Ishikawa (cell line): ENCODE data around the gene ABAT.

Experiments used
- CEBPB ChIP-seq: IDR thresholded peaks from 2 replicates; pipeline ENCODE4 v1.6.1; 2012
- CREB1 ChIP-seq: IDR thresholded peaks from 2 replicates; pipeline ENCODE4 v1.6.1; 2012; ENCODE audit warnings: low read depth
- EGR1 ChIP-seq: IDR thresholded peaks from 2 replicates; pipeline ENCODE4 v1.6.1; 2012
- EP300 ChIP-seq: IDR thresholded peaks from 2 replicates; pipeline ENCODE4 v1.6.1; 2012; ENCODE audit warnings: borderline replicate concordance
- FOXM1 ChIP-seq: IDR thresholded peaks from 2 replicates; pipeline ENCODE4 v1.6.1; 2012; ENCODE audit warnings: low read depth, borderline replicate concordance
- NFIC ChIP-seq: IDR thresholded peaks from 2 replicates; pipeline ENCODE4 v1.6.1; 2012
- RAD21 ChIP-seq: IDR thresholded peaks from 2 replicates; pipeline ENCODE4 v1.6.1; 2012; ENCODE audit warnings: low read depth
- REST ChIP-seq: IDR thresholded peaks from 2 replicates; pipeline ENCODE4 v1.6.1; 2012; ENCODE audit warnings: low read depth, mild to moderate bottlenecking
- TAF1 ChIP-seq: IDR thresholded peaks from 2 replicates; pipeline ENCODE4 v1.6.1; 2012; ENCODE audit warnings: low read depth, mild to moderate bottlenecking
- TCF12 ChIP-seq: IDR thresholded peaks from 2 replicates; pipeline ENCODE4 v1.6.1; 2012; ENCODE audit warnings: low read depth
- TEAD4 ChIP-seq: IDR thresholded peaks from 2 replicates; pipeline ENCODE4 v1.6.1; 2012
- YY1 ChIP-seq: IDR thresholded peaks from 2 replicates; pipeline ENCODE4 v1.6.1; 2012; ENCODE audit warnings: low read depth
- ZBTB7A ChIP-seq: IDR thresholded peaks from 2 replicates; pipeline ENCODE4 v1.6.1; 2012; ENCODE audit warnings: low read depth
- TF ChIP-seq, protein P1 (sequence below): IDR thresholded peaks from 2 replicates; pipeline ENCODE4 v1.6.1; 2012
- TF ChIP-seq, protein P2 (sequence below): IDR thresholded peaks from 2 replicates; pipeline ENCODE4 v1.6.1; 2012

ABAT gene

DNA sequence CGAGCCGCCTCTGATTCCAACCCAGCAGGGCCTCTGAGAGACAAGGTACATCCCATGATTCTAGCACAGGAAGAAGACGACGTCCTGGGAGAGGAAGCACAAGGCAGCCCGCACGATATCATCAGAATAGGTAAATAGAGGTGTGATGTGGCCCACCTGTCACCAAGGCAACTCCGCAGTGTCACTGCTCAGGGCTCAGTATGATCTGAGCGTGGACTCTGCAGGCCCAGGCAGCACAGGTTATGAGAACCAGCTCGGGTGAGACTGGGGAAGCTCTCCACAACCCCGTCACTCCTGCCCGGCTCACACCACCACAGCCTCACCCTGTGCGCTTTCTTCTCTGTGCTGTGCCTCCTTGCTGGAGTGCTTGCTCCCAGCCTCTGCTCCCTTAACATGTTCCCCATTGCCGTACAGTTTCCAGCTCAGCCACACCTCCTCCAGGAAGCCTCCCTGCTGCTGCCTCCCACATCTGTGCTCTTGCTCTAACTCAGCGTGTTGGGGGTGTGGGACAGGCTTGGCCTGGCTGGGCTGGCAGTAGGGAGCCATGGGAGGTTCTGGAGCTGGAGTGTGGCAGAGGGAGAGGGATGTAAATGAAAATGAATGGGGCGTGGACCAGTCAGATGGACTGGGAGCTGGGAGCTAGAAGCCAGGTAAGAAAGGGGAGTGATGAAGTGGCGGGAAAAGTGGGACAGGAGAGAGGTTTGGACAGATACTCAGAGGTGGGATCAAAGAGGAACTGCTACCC, 45.3 kb upstream of the ABAT start:
- TF ChIP-seq TEAD4 (no peak), CEBPB (no peak), NFIC (no peak), EP300 (no peak), RAD21 (no peak), EGR1 (no peak), TCF12 (no peak), YY1 (no peak), FOXM1 (no peak), ZBTB7A (no peak), TAF1 (no peak), CREB1 (no peak), REST (no peak)
- TF ChIP-seq, protein P1, sequence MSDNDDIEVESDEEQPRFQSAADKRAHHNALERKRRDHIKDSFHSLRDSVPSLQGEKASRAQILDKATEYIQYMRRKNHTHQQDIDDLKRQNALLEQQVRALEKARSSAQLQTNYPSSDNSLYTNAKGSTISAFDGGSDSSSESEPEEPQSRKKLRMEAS = no peak
- TF ChIP-seq, protein P2, sequence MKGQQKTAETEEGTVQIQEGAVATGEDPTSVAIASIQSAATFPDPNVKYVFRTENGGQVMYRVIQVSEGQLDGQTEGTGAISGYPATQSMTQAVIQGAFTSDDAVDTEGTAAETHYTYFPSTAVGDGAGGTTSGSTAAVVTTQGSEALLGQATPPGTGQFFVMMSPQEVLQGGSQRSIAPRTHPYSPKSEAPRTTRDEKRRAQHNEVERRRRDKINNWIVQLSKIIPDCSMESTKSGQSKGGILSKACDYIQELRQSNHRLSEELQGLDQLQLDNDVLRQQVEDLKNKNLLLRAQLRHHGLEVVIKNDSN = no peak

GRCh38 chr16:8630255-8630953, 44.0 kb upstream of the ABAT start:
- TF ChIP-seq CREB1 (no peak), RAD21 (no peak)

DNA sequence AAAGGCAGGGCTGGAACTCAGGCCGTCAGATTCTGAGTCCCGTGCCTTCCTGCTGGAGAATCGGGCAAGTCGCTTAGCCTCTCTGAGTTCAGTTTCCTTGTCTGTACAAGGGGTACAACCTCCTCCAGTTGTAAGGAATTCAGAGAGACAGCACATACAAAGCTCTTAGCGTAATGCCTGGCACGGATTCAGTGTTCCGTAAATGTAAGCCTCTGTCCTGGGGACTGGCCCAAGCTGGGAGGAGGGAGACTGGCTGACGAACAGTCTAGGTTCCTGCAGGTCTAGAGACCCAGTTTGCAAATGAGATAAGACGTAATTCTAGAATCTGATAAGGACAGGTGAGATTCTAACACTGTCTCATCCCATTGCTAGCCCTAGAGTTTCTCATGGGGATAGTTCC, 43.0 kb upstream of the ABAT start:
- no peak for TF ChIP-seq NFIC
- TF ChIP-seq, protein P1 = no peak
- TF ChIP-seq RAD21 = no peak
- TF ChIP-seq ZBTB7A = no peak
- TF ChIP-seq, protein P2 = no peak
- no peak for TF ChIP-seq TAF1
- TF ChIP-seq FOXM1 = no peak
- TF ChIP-seq EP300 = no peak
- TF ChIP-seq CREB1 = no peak
- TF ChIP-seq REST = no peak
- TF ChIP-seq EGR1 = no peak
- TF ChIP-seq TCF12 = no peak
- no peak for TF ChIP-seq CEBPB
- no peak for TF ChIP-seq TEAD4
- TF ChIP-seq YY1 = no peak

- TF ChIP-seq, protein P1 = no peak
- TF ChIP-seq FOXM1 (no peak), TCF12 (no peak), ZBTB7A (no peak), EP300 (no peak), EGR1 (no peak), CREB1 (no peak), RAD21 (no peak), TAF1 (no peak), YY1 (no peak), REST (no peak), TEAD4 (no peak), CEBPB (no peak), NFIC (no peak)
- TF ChIP-seq, protein P2 = no peak
These were observed 42.5 kb upstream of the ABAT start for GRCh38 chr16:8631818-8632465.
